Measurements from ENCODE around the gene CBX1. TPM values are rescaled to one million over a fixed set of nuclear protein-coding genes. Genes with fewer than 3 reads are reported as not detected.

Gene CBX1
- total RNA-seq, 2 donors from 2014 or later = 18.3 to 22.1 TPM

DNA sequence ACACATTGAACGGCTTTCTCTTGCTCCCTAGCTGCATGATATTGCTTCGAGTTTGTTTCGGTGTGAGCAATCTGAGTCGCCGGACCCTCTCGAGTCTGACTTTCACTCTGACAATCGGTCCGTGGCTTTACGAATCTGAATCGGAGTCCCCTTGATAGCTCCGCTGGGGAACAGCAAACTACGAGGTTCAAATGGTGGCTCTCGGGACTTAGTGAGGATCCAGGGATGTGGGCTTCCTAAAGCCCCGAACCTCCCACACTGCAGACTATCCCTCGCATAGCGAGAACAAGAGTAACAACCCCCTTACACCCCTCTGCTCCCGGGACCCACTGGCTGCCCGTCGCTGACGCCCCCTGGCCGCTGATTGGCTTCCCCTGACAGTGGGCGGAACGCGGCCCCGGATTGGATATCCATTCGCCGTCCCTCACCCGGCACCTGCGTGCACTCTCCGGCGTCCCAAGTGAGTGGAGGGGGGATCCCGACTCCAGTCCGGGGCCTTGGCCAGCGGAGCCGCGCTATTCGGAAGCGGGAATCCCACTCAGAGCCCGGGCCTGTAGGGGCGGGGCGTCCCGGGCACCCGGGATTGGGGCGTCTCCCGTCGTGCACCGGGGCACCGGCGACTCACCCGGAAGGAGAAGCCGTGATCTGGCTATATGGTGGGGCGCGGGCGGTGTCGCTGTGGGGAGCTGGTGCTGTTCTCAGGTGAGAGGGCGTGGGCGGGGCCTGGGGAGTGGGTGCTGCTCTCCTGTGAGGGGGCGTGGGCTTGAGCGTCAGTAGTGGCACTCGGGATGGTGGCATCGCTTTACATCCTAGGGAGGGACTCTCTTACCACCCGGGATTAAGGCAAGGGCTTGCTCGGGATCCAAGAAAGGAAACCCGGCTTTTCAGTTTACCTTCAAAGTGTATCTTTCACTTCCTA lies 6.1 kb upstream of the CBX1 start, which contains the start of gene SNX11:
SNX11 (plus strand) TSS at position 630 of the 919 bp plus-strand sequence. CDS start 4,278 bp downstream, outside the sequence.
- Histone ChIP-seq H3K36me3 (no peaks in the 10 kb centered on the region), H3K4me3 (peak within 1 kb of the TSS; percentile 82 to 83), H3K27me3 (no peaks in the 10 kb centered on the region), H3K27ac (peak within 1 kb of the TSS; percentile 95), H3K9me3 (no peaks in the 10 kb centered on the region), H3K4me1 (peaks cover 0 to 19% of the 10 kb centered on the region in 2 donors)
- TF ChIP-seq, protein P1, sequence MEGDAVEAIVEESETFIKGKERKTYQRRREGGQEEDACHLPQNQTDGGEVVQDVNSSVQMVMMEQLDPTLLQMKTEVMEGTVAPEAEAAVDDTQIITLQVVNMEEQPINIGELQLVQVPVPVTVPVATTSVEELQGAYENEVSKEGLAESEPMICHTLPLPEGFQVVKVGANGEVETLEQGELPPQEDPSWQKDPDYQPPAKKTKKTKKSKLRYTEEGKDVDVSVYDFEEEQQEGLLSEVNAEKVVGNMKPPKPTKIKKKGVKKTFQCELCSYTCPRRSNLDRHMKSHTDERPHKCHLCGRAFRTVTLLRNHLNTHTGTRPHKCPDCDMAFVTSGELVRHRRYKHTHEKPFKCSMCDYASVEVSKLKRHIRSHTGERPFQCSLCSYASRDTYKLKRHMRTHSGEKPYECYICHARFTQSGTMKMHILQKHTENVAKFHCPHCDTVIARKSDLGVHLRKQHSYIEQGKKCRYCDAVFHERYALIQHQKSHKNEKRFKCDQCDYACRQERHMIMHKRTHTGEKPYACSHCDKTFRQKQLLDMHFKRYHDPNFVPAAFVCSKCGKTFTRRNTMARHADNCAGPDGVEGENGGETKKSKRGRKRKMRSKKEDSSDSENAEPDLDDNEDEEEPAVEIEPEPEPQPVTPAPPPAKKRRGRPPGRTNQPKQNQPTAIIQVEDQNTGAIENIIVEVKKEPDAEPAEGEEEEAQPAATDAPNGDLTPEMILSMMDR (IDR thresholded peaks at IDR 0.05) = peak in 1 of 2 donors; percentile 29
- peak; percentile 88 for DNase-seq (ENCODE audit: low spot score)

GRCh38 chr17:48106802-48107136 lies 5.5 kb upstream of the CBX1 start:
- Histone ChIP-seq H3K27ac (peak overlapping the region; percentile 95), H3K27me3 (no peaks in the 10 kb centered on the region), H3K9me3 (no peaks in the 10 kb centered on the region), H3K4me1 (peaks cover 0 to 19% of the 10 kb centered on the region in 2 donors), H3K36me3 (no peaks in the 10 kb centered on the region), H3K4me3 (peak overlapping the region; percentile 82 to 83)
- no peak for DNase-seq (ENCODE audit: low spot score)
- TF ChIP-seq, protein P1 (IDR thresholded peaks at IDR 0.05) = no peak

DNA sequence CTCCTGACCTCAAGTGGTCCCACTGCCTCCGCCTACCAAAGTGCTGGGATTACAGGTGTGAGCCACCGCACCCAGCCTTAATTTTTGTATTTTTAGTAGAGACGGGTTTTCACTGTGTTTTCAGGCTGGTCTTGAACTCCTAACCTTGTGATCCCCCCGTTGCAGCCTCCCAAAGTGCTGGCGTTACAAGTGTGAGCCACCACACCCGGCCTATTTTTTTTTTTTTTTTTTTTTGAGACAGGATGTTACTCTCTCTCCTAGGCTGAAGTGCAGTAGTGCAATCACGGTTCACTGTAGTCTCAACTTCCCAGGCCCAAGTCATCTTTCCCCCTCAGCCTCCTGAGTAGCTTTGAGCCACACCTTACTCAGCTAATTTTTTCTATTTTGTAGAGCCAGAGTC lies 3.2 kb upstream of the CBX1 start:
- TF ChIP-seq, protein P1 (IDR thresholded peaks at IDR 0.05) = no peak
- no peak for DNase-seq (ENCODE audit: low spot score)
- peaks cover 0 to 26% of the 10 kb centered on the region in 2 donors for H3K4me1 ChIP-seq

DNA sequence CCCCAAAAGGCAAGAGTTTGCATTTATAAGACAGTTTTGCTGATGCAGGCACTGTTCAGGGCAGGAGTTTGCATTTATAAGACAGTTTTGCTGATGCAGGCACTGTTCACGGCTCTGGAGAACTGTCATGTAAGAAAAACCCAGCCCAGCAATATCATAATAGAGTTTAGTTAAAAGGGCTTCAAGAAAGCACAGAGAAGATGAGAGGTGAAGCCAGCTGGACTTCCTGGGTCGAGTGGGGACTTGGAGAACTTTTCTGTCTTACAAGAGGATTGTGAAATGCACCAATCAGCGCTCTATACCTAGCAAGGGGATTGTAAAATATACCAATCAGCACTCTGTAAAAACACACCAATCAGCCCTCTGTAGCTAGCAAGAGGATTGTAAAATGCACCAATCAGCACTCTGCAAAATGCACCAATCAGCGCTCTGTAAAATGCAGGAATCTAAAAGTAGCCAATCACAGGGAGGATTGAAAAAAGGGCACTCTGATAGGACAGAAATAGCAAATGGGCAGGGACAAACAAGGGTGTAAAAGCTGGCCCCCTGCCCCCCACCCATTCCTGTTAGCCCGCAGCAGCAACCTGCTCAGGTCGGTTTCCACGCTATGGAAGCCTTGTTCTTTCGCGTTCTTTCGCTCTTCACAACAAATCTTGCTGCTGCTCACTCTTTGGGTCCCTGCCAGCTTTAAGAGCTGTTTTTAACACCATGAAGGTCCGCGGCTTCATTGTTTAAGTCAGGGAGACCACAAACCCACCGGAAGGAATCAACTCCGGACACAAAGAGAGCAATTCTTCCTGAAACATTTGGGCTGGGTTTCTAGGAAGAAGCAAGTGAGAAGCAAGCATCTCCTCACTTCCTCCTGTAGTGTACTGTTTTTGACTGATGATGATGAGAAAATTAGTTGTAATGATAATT lies 1.8 kb upstream of the CBX1 start:
- Histone ChIP-seq H3K9me3 (no peaks in the 10 kb centered on the region), H3K4me3 (no peak overlapping the region), H3K36me3 (no peaks in the 10 kb centered on the region), H3K4me1 (peaks cover 0 to 16% of the 10 kb centered on the region in 2 donors), H3K27me3 (no peaks in the 10 kb centered on the region), H3K27ac (no peak overlapping the region)
- DNase-seq (ENCODE audit: low spot score) = no peak
- TF ChIP-seq, protein P1 (IDR thresholded peaks at IDR 0.05) = no peak

More for the DNA sequence above, 3.2 kb upstream of the CBX1 start:
- H3K27ac ChIP-seq = no peak overlapping the region
- H3K27me3 ChIP-seq = no peaks in the 10 kb centered on the region
- H3K9me3 ChIP-seq = no peaks in the 10 kb centered on the region
- no peaks in the 10 kb centered on the region for H3K36me3 ChIP-seq
- no peak overlapping the region for H3K4me3 ChIP-seq

- DNase-seq (ENCODE audit: low spot score) = no peak
- H3K4me3 ChIP-seq = no peak overlapping the region
- H3K9me3 ChIP-seq = no peaks in the 10 kb centered on the region
- no peak overlapping the region for H3K27ac ChIP-seq
- TF ChIP-seq, protein P1 (IDR thresholded peaks at IDR 0.05) = no peak
- no peaks in the 10 kb centered on the region for H3K36me3 ChIP-seq
- H3K27me3 ChIP-seq = no peaks in the 10 kb centered on the region
- peaks cover 0 to 17% of the 10 kb centered on the region in 2 donors for H3K4me1 ChIP-seq
Measured at GRCh38 chr17:48102043-48102750, 919 bp upstream of the CBX1 start.

All from right atrium auricular region (tissue), 2 donors.